NCI-H82 treated with DMSO at 0.1 percent for 48 hours (cell line): ENCODE measurements around the gene ALKBH8.
A peak's percentile ranks its signal among the peaks of the same experiment; 100 is the strongest.
"Not testable (repeated sequence)": the region's sequence is repeated elsewhere in the genome, so short reads cannot be mapped to it uniquely, and the experiment has no call there.

ENCODE experiments used
- DNase-seq: peaks from one replicate; lab custom pipeline; 2025; ENCODE audit not compliant: unreplicated experiment; lab: John Stamatoyannopoulos, UW

Gene ALKBH8

GRCh38 chr11:107508201-107508857 is 57.2 kb downstream of the ALKBH8 start:
- no peak for DNase-seq

- no peak for DNase-seq
Observed at GRCh38 chr11:107505647-107506225, 59.8 kb downstream of the ALKBH8 start.

DNA sequence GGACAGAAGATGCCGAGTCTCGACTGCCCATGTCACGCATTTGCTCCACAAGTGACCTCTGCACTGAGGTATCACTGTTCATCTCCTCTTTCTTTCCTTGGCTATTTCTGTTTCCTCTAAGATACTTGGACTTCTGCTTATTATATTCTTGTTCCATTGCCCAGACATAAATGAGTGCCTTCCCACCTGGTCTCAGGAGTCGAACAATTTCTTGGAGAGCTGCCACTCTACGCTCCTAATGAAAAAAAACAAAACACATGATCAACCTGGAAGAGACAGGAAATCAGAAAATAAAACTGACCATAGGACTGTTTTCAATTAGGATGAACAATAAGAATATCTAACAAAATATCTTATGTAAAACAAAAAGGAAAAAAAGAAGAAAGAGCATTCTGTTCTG is 60.6 kb downstream of the ALKBH8 start:
- no peak for DNase-seq

GRCh38 chr11:107501713-107502112 is 63.8 kb downstream of the ALKBH8 start:
- no peak for DNase-seq

DNA sequence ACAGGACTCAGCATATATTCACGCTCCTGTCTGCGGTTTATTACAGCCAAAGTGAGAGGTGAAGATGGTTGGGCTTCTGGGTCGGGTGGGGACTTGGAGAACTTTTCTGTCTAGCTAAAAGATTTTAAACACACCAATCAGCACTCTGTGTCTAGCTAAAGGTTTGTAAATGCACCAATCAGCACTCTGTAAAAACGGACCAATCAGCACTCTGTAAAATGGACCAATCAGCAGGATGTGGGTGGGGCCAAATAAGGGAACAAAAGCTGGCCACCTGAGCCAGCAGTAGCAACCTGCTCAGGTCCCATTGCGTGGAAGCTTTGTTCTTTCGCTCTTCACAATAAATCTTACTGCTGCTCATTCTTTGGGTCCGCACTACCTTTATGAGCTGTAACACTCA is 68.2 kb downstream of the ALKBH8 start:
- not testable (repeated sequence) for DNase-seq

DNA sequence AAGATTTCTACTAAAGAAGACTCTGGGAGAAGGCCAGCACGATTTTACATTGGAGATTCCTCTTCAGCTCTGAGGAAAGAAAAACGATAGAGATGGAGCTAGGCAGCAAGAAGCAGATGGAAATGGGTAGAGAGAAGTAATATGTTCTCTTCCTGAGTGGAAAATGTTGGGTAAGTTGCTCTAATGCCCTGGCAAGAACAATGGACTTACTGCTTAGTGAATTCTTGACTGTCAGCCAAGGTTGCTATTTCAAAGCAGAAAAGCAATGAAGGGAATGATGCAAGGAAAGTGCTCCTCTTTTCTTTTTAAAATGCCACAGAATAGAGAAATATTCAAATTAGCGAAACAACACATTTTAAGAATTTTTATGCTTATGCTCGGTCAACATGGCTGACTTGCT is 69.5 kb downstream of the ALKBH8 start:
- DNase-seq = no peak

GRCh38 chr11:107494055-107494454 is 71.5 kb downstream of the ALKBH8 start:
- DNase-seq = no peak

DNA sequence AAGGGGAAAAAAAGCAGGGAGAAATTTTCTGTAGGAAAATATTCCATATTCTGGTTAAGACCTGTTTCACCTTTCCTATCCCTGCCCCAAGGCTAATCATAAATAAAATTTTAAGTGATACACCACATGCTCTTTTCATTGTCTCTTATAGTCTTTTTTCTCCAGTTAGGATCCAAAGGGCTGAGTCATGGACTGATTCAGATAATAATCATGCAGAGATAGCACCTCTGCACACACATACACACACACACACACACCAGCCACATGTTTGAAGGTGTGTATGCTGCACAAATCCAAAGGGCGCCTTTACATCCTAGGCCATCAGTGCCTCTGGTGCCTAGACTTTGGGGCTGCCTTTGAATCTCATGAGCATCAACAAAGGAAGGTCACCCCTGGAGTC is 72.4 kb downstream of the ALKBH8 start:
- DNase-seq = no peak

DNA sequence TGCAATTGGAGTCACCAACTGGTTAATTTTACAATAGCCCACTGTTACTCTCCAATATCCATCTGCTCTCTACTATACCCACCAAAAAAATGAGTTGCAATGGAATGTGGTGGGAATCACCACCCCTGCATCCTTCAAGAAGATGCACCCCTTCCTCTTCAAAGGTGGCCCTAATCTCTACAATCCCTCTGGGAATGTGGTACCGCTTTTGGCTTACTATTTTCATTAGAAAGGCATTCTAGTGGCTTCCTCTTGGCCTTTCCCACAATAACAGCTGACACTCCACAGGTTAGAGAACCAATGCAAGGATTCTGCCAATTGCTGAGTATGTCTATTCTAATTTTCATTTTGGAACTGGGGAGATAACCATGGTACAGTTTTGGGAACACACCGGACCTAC is 74.7 kb downstream of the ALKBH8 start:
- DNase-seq = no peak

GRCh38 chr11:107482234-107482633 is 83.3 kb downstream of the ALKBH8 start:
- DNase-seq = no peak

DNA sequence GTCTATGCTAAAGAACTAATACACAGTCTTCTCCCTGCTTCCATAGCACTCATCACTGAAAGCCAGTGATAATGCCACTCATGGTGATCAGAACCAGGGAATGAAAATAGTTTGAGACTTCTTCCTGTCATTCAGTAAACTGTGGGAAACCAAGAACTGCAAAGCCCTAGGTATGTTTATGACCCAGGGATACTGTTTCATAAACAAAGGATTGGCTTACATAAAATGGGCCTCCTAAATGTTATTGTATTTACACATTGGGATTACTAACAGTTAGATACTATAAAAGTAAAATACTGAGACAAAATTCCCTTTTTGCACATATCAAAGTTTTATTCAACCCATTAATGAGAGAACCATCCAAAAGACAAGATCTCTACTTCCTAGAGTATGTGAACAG is 86.6 kb downstream of the ALKBH8 start:
- DNase-seq = no peak

DNA sequence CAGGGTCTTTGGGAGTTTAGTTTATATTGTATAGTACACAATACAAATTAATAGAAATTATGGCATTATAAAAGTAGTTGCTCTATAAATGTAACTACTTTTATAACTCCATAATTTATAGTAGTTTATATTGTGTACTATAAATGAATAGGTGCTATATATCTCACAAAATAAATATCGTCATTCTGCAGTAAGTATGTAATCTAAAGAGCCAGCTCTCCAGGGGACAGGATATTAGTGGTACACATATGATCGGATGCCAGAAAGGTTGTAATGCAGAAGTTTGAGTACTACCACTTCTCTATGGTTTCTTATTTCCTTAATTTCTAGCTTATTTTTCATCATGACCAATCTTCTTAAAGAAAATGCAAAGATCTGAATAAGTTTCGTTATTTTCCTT is 87.7 kb downstream of the ALKBH8 start:
- no peak for DNase-seq

DNA sequence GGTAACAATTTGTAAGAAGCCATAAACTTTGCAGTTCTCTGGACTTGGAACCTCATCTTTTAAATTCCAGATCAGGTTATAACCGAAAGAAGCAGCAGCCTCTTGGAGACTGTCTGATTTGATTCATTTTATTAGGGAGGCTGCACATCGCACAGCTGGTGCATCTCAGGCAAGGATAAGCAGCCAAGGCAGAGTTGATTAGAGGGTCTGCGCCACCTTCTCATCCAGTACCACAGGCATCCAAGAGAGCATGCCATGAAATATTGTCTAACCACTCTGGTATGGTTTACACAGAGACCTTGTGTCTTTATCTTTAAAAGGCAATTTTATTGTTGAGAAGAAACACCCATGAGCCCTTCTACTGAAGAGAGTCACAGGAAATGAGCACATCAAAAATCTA is 91.7 kb downstream of the ALKBH8 start:
- no peak for DNase-seq

DNA sequence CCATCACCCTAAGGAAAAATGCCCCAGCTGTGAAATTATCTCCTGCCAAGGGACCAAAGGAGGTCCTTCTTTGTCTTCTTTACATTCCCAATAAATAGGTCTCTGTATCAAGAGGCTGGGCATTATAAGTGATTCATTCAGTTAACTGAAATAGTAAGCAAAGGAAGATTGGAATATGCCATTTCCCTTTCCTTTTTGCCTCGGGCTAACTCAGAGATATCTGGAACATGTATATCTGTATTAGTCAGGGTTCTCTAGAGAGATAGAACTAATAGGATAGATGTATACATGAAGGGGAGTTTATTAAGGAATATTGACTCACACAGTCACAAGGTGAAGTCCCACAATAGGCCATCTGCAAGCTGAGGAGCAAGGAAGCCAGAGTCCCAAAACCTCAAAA is 92.6 kb downstream of the ALKBH8 start:
- no peak for DNase-seq

- no peak for DNase-seq
Observed at GRCh38 chr11:107468596-107468995, 96.9 kb downstream of the ALKBH8 start.

DNA sequence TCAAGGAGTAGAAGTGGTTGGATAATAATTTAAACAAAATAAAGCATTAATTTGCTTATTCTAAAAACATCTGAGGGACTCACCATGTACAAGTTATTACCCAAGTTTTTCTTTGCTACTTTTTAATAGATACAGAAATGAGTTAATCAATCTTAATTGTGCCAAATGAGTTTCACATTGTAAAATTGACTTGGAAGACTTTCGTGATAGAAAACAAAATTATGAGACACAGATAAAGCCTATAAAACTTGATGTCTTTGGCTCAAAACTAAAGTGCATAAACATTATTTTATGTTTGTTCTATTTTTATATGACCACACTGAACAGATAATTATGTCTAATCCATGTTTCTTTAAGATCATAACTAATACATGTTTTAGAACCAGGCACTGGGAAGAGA is 97.8 kb downstream of the ALKBH8 start:
- no peak for DNase-seq

DNA sequence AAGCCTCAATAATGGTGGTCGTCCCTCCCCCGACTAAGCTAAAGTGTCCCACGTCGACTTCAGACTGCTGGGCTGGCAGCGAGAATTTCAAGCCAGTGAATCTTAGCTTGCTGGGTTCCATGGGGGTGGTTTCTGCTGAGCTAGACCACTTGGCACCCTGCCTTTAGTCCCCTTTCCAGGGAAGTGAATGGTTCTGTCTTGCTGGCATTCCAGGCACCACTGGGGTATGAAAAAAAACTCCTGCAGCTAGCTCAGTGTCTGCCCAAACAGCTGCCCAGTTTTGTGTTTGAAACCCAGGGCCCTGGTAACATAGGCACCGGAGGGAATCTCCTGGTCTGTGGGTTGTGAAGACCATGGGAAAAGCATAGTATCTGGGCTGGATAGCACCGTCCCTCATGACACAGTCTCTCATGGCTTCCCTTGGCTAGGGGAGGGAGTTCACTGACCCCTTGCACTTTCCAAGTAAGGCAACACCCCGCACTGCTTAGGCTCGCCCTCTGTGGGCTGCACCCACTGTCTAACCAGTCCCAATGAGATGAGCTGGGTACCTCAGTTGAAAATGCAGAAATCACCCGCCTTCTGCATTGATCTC is 99.2 kb downstream of the ALKBH8 start:
- not testable (repeated sequence) for DNase-seq

DNA sequence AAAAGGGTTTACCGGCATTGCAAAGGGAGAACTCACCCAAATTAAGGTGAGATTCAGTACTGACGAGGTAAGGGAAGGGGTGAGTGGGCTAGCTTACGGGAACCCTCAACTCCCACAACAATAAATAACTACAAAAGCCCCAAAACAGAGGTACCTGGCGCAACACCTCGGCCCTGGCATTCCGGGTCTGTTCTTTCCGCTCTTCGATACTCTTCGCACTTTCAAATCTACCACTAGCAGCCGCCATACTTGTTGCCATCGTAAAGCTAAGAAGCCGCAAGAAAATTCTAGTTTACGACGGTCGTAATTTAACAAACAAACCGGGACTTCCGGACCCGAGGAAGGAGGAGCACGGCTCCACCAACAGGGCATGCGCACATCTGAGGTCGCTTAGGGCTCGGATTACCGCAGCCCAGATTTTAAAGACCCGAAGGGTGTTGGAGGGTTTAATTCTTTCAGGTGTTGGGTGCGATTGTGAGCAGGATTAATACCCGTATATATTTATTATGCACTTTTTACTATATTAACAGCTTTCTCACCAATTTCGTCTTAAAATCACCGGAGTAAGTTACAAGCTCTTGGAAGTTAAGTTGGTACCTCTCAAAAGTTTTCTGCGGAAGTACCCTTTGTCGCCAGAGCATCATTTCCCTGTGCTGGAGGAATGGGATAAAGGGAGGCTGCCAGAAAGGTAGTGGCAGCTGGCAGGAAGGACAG is 107.8 kb downstream of the ALKBH8 start, which contains the start of gene CWF19L2:
TSS of gene CWF19L2 (minus strand) at position 268 of the 714 bp plus-strand sequence. CDS start at position 259, 9 bp downstream.
- DNase-seq = peak; percentile 93

DNA sequence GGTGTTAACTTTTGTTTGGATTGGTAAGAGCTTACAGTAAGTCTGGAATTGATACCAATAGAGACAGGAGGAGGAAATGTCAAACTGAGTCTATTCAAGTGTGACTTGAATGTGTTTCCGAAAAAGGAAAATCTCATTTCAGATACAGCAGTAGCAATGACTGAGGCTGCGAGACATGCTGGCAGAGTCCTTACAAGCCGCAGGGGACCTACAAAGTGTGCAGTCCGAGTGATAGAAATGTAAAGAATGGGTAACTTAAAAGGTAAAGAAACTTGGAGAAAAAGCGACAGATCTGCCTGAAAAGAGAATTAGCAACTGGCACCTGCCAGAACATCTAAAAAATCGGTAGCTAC is 108.4 kb downstream of the ALKBH8 start:
- DNase-seq = no peak

DNA sequence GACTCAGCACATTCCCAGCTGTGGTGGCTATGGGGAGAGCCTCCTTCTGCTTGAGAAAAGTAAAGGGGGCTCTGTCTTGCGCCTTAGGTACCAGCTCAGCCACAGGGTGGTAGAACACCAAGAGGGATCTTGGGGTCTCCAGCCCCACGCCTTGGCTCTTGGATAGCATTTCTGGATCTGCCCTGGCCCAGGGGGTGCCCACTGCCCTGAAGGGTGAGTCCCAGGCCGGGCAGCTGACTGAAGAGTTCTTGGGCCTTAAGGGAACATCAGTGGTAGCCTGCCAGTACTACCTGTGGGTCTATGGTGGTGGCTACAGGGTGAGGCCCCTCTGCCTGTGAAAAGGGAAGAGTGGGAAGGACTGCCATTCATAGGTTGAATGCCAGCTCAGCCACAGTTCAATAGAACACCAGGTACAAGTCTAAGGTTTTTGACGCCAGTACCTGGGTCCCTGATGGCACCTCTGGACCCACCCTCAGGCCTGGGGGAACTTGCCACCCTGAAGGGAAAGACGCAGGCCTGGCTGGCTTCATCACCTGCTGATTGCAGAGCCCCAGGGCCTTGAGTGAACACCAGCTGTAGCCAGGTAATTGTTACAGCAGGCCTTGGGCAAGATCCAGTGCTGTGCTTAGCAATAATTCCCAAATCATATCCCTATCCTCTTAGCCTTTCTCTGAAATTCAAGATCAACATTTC is 111.8 kb downstream of the ALKBH8 start:
- no peak for DNase-seq
